Sigmoid colon (tissue), 7 donors: Measurements from ENCODE around the gene NCAPH2. TPM values are rescaled to one million over a fixed set of nuclear protein-coding genes. Genes with fewer than 3 reads are reported as not detected.

Experiments
- DNase-seq: peaks from one replicate; pipeline ENCODE4 v3.0.0-alpha.2; 2019
- H3K27ac ChIP-seq, 4 donors: fragments of 200-600 bp; sonication (generic); one replicate each; pipeline ENCODE4 v1.5.1; 2016 to 2019; ENCODE audit warnings: mild to moderate bottlenecking in 1 of 4
- H3K27me3 ChIP-seq, 3 donors: fragments of 200-600 bp; sonication (generic); one replicate each; pipeline ENCODE4 v1.5.1; 2019; ENCODE audit warnings: mild to moderate bottlenecking in 1 of 3
- H3K36me3 ChIP-seq, 4 donors: fragments of 200-600 bp; sonication (generic); one replicate each; pipeline ENCODE4 v1.5.1; 2016 to 2019
- H3K4me1 ChIP-seq, 4 donors: fragments of 200-600 bp; sonication (generic); one replicate each; pipeline ENCODE4 v1.5.1; 2017 to 2019
- H3K4me3 ChIP-seq, 4 donors: fragments of 200-600 bp; sonication (generic); one replicate each; pipeline ENCODE4 v1.5.1; 2017 to 2019; ENCODE audit warnings: mild to moderate bottlenecking in 2 of 4, moderate library complexity in 1 of 4
- H3K9me3 ChIP-seq, 4 donors: fragments of 200-600 bp in 3 of 4; sonication (generic) in 3 of 4; one replicate each; pipeline versions ENCODE4 v1.5.1 to v1.6.1; 2013 to 2019
- CTCF ChIP-seq, 4 experiments: fragments of 450-650 bp in 3 of 4; fragments of 200-600 bp in 1 of 4; IDR thresholded peaks; one replicate each; pipeline ENCODE4 v1.5.1; 2016 to 2019; ENCODE audit warnings: antibody characterized with exemption in 4 of 4, mild to moderate bottlenecking in 3 of 4, moderate library complexity in 2 of 4
- EP300 ChIP-seq, 4 donors: sonication (generic); formaldehyde crosslinking; IDR thresholded peaks; one replicate each; pipeline ENCODE4 v1.6.1; 2017; ENCODE audit warnings: antibody characterized with exemption in 4 of 4
- POLR2A ChIP-seq, 2 donors: fragments of 450-650 bp; IDR thresholded peaks; one replicate each; pipeline ENCODE4 v1.6.1; 2016; ENCODE audit warnings: antibody characterized with exemption in 2 of 2, mild to moderate bottlenecking in 2 of 2, moderate library complexity in 2 of 2
- POLR2AphosphoS5 ChIP-seq, 4 donors: sonication (generic); formaldehyde crosslinking; IDR thresholded peaks; one replicate each; pipeline ENCODE4 v1.6.1; 2017; ENCODE audit warnings: antibody characterized with exemption in 4 of 4
- WGBS, 2 donors: extraction: QIAGEN DNeasy Blood & Tissue Kit; methylation state at CpG; one replicate each; pipeline ENCODE4 v1.1.7; 2013; 5-methylcytosine and 5-hydroxymethylcytosine counted together
- intact Hi-C: fragments of 100-400 bp; cut with DNase I; formaldehyde crosslinking; loops from one replicate; pipeline ENCODE4 v1.15.1; 2023
- polyA plus RNA-seq, 3 donors: library from polyadenylated mRNA; stranded (reverse); fragments of 200-250 nt; gene quantifications; one replicate each; pipeline ENCODE4 v1.2.3, GENCODE V29; 2013
- total RNA-seq, 4 donors: library from RNA; depleted of rRNA; stranded (reverse); fragments of >200 nt; gene quantifications; one replicate each; pipeline ENCODE4 v1.1.0, GENCODE V29; 2016
- donor health status: healthy with polysubstance abuse.
- donor health status: Bipolar disorder and iron deficiency.
- donor health status: healthy.

Gene NCAPH2
- total and polyA plus RNA-seq, 7 donors: 20.3 to 54.0 (median 34.8) TPM

GRCh38 chr22:50553310-50553709, 45.3 kb downstream of the NCAPH2 start:
- Histone ChIP-seq H3K9me3 (no peaks in the 10 kb centered on the region), H3K36me3 (no peaks in the 10 kb centered on the region), H3K4me3 (no peak overlapping the region), H3K27me3 (peaks cover 13 to 24% (median 16%) of the 10 kb centered on the region in 3 donors), H3K27ac (no peak overlapping the region), H3K4me1 (peaks cover 0 to 10% (median 8%) of the 10 kb centered on the region in 4 donors)
- TF ChIP-seq CTCF (IDR thresholded peaks at IDR 0.05) (no peak), POLR2A (IDR thresholded peaks at IDR 0.05) (no peak), EP300 (IDR thresholded peaks at IDR 0.05) (no peak), POLR2AphosphoS5 (IDR thresholded peaks at IDR 0.05) (no peak)
- DNase-seq: no peak
- WGBS, 2 donors: 84 to 92% methylated on average over 8 of the region's 8 CpGs
- intact Hi-C loops: no loop called here

DNA sequence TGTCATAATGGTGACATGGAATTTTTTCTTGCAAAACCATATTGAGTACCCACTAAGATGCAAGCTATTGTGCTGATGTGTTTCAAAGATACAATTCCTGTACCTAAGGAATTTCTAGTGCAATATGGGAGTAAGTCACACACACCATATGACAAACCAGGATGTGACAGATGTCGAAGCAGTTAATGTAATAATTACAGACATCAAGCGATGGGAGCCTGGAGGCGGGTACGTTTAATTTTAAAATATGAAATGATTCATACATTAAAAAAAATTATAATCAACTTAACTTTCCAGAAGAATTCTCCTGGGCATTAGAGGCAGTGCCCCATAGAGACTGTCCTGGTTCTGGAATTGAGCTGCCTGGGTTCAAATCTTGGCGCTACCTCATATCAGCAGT, 48.7 kb downstream of the NCAPH2 start:
- Histone ChIP-seq H3K27ac (no peak overlapping the region), H3K27me3 (no peaks in the 10 kb centered on the region), H3K4me3 (no peak overlapping the region), H3K9me3 (no peaks in the 10 kb centered on the region), H3K36me3 (no peaks in the 10 kb centered on the region), H3K4me1 (no peaks in the 10 kb centered on the region)
- intact Hi-C loops: no loop called here
- TF ChIP-seq POLR2A (IDR thresholded peaks at IDR 0.05) (no peak), EP300 (IDR thresholded peaks at IDR 0.05) (no peak), POLR2AphosphoS5 (IDR thresholded peaks at IDR 0.05) (no peak), CTCF (IDR thresholded peaks at IDR 0.05) (no peak)
- 87 to 90% methylated on average over 5 of the region's 5 CpGs for WGBS, 2 donors
- DNase-seq: no peak

- intact Hi-C loops: loop anchor here (5.0 kb wide), 1 partner anchor 33 kb away; the partner anchor contains the start of gene SCO2
- WGBS, 2 donors: 88 to 89% methylated on average over 3 of the region's 3 CpGs
- TF ChIP-seq POLR2A (IDR thresholded peaks at IDR 0.05) (no peak), POLR2AphosphoS5 (IDR thresholded peaks at IDR 0.05) (no peak), CTCF (IDR thresholded peaks at IDR 0.05) (no peak), EP300 (IDR thresholded peaks at IDR 0.05) (no peak)
- no peak overlapping the region for H3K27ac ChIP-seq
- no peaks in the 10 kb centered on the region for H3K9me3 ChIP-seq
- H3K36me3 ChIP-seq: no peaks in the 10 kb centered on the region
- DNase-seq: no peak
- no peaks in the 10 kb centered on the region for H3K27me3 ChIP-seq
- H3K4me3 ChIP-seq: no peak overlapping the region
- H3K4me1 ChIP-seq: peaks cover 0 to 11% (median 8%) of the 10 kb centered on the region in 4 donors
Observed at GRCh38 chr22:50560034-50560433, 52.0 kb downstream of the NCAPH2 start.

- H3K36me3 ChIP-seq: no peaks in the 10 kb centered on the region
- TF ChIP-seq EP300 (IDR thresholded peaks at IDR 0.05): no peak
- no peak overlapping the region for H3K4me3 ChIP-seq
- H3K27ac ChIP-seq: no peak overlapping the region
- H3K4me1 ChIP-seq: peaks cover 0 to 11% (median 8%) of the 10 kb centered on the region in 4 donors
- intact Hi-C loops: loop anchor here (1.0 to 5.0 kb wide), 4 partner anchors 21 to 59 kb away; partner anchors contain the start of genes CHKB, NCAPH2 and SCO2
- H3K27me3 ChIP-seq: no peaks in the 10 kb centered on the region
- no peaks in the 10 kb centered on the region for H3K9me3 ChIP-seq
- peak; percentile 64 for DNase-seq
- 51 to 70% methylated on average over 32 of the region's 34 CpGs for WGBS, 2 donors
Observed at GRCh38 chr22:50561401-50562358, 53.7 kb downstream of the NCAPH2 start.
